Astrocyte (in vitro differentiated cells and primary cell): Measurements from ENCODE around the gene GPX8.

Source experiments
- CTCF ChIP-seq: IDR thresholded peaks from 2 replicates; pipeline ENCODE4 v1.5.1; 2011; ENCODE audit warnings: low read depth, mild to moderate bottlenecking, inconsistent platforms, low read length, moderate library complexity; ENCODE audit not compliant: insufficient read depth
- EZH2 ChIP-seq: IDR thresholded peaks from 2 replicates; pipeline ENCODE4 v1.6.1; 2012; ENCODE audit warnings: mild to moderate bottlenecking, low read length, inconsistent platforms; ENCODE audit not compliant: insufficient read depth

- no peak for TF ChIP-seq CTCF
- no peak for TF ChIP-seq EZH2
Observed at GRCh38 chr5:55162666-55163065, 2.7 kb downstream of the GPX8 start.
